Daoy (cell line): ENCODE data around the gene APBA2. TPM values are rescaled to one million over a fixed set of nuclear protein-coding genes. Genes with fewer than 3 reads are reported as not detected.
"Not testable (repeated sequence)": the region's sequence is repeated elsewhere in the genome, so short reads cannot be mapped to it uniquely, and the experiment has no call there.

Experiments
- DNase-seq: peaks from one replicate; pipeline ENCODE4 v3.0.0-alpha.2; 2015; ENCODE audit warnings: low read depth
- total RNA-seq: library from RNA; depleted of rRNA; stranded (reverse); fragments of >200 nt; shearing (Covaris generic); gene quantifications from 2 replicates; pipeline ENCODE4 v1.2.3, GENCODE V29; 2014; rRNA removed

The APBA2 gene
- total RNA-seq, 1 experiment from 2014 or later, result 21.5 TPM

- DNase-seq, result no peak
These were observed 276.6 kb downstream of the APBA2 start for GRCh38 chr15:29162411-29162810.

DNA sequence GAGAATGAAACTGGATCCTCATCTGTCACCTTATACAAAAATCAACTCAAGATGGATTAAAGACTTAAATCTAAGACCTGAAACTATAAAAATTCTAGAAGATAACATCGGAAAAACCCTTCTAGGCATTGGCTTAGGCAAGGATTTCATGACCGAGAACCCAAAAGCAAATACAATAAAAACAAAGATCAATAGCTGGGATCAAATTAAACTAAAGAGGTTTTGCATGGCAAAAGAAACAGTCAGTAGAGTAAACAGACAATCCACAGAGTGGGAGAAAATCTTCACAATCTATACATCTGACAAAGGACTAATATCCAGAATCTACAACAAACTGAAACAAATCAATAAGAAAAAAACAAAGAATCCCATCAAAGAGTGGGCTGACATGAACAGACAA, 281.3 kb downstream of the APBA2 start:
- DNase-seq, result not testable (repeated sequence)

Other genes with a start within 250 kb of the APBA2 start
- gene GOLGA8M, start 173.6 kb upstream of the APBA2 start, total RNA-seq, result not detected in 2 replicates
- not detected in 2 replicates for gene GOLGA6L7, start 37.3 kb upstream of the APBA2 start, total RNA-seq